ENCODE results near the gene BUD31. TPM values are rescaled to one million over a fixed set of nuclear protein-coding genes. Genes with fewer than 3 reads are reported as not detected.
A peak's percentile ranks its signal among the peaks of the same experiment; 100 is the strongest.
"Not testable (repeated sequence)": the region's sequence is repeated elsewhere in the genome, so short reads cannot be mapped to it uniquely, and the experiment has no call there.

The BUD31 gene
- total RNA-seq, 1 donor, result 99.0 TPM

- Histone ChIP-seq H3K9me3 (ENCODE audit: low read depth, low read length) (no peaks in the 10 kb centered on the region), H3K4me3 (ENCODE audit: low read length) (no peak overlapping the region), H3K27me3 (ENCODE audit: insufficient read depth, low read length) (no peaks in the 10 kb centered on the region), H3K4me1 (ENCODE audit: insufficient read depth, low read length) (no peaks in the 10 kb centered on the region)
Measured at GRCh38 chr7:99429756-99430155, 21.0 kb downstream of the BUD31 start.

- not testable (repeated sequence) for H3K9me3 ChIP-seq (ENCODE audit: low read depth, low read length); H3K4me1 ChIP-seq (ENCODE audit: insufficient read depth, low read length); H3K4me3 ChIP-seq (ENCODE audit: low read length); H3K27me3 ChIP-seq (ENCODE audit: insufficient read depth, low read length)
Measured at GRCh38 chr7:99431756-99432540, 23.2 kb downstream of the BUD31 start.

DNA sequence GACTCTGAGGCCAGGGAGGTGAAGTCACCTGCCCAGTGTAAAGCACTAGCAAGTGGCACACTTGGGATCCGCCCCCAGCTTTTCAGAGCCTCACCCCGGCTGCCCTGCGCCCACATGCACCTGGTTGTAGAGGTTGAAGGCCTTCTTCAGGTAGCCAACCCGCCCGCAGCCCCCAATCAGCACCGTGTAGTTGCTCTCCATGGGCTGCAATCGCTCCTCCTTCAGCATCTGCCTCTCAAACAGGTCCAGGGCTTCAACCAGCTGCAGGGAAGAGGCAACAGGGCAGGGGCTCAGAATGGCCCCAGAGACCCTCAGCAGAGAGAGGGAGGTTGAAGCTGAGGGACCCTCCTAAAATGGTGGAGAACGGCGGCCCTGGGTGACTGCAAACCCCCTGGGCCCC is 24.4 kb downstream of the BUD31 start:
- H3K4me3 ChIP-seq (ENCODE audit: low read length), result no peak overlapping the region
- H3K4me1 ChIP-seq (ENCODE audit: insufficient read depth, low read length), result peaks cover 10% of the 10 kb centered on the region
- no peaks in the 10 kb centered on the region for H3K9me3 ChIP-seq (ENCODE audit: low read depth, low read length)
- no peaks in the 10 kb centered on the region for H3K27me3 ChIP-seq (ENCODE audit: insufficient read depth, low read length)

DNA sequence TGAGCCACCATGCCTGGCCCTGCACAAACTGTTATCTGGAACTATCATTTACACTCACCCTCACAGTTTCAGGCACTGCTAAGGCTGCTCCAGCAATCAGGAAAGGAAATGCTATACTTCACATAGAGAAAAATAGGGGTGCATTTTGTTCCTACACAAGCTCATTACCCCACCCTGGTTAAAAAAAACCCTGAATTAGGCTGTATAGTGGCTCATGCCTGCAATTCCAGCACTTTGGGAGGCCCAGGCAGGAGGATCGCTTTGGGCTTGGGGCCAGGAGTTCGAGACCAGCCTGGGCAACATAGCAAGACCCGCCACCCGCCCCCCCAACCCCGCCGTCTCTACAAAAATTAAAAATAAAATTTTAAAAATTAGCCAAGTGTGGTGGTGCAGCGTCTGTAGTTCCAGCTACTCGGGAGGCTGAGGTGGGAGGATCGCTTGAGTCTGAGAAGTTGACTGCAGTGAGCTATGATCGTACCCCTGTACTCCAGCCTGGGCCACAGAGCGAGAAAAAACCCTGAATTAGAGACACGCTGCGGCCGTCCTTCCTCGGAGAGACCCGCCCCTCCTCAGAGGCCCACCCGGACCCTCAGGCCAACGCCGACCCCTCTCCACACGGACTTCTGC is 29.3 kb downstream of the BUD31 start:
- peak overlapping the region; percentile 87 for H3K4me3 ChIP-seq (ENCODE audit: low read length)
- peaks cover 22% of the 10 kb centered on the region for H3K4me1 ChIP-seq (ENCODE audit: insufficient read depth, low read length)
- no peaks in the 10 kb centered on the region for H3K27me3 ChIP-seq (ENCODE audit: insufficient read depth, low read length)

GRCh38 chr7:99438573-99439480 is 30.1 kb downstream of the BUD31 start, which contains the start of the genes CPSF4 and PTCD1:
CPSF4 (plus strand) TSS chr7:99438943; CDS start chr7:99439083, 140 bp downstream.
PTCD1 (minus strand) TSS chr7:99438798; CDS start chr7:99435242, 3,556 bp downstream.
- Histone ChIP-seq H3K4me3 (ENCODE audit: low read length) (peak within 1 kb of the TSS; percentile 87), H3K9me3 (ENCODE audit: low read depth, low read length) (no peaks in the 10 kb centered on the region), H3K4me1 (ENCODE audit: insufficient read depth, low read length) (peaks cover 22% of the 10 kb centered on the region)

More for the DNA sequence above, 29.3 kb downstream of the BUD31 start:
- H3K9me3 ChIP-seq (ENCODE audit: low read depth, low read length), result no peaks in the 10 kb centered on the region

GRCh38 chr7:99440195-99440594 is 31.4 kb downstream of the BUD31 start:
- no peak overlapping the region for H3K4me3 ChIP-seq (ENCODE audit: low read length)
- H3K9me3 ChIP-seq (ENCODE audit: low read depth, low read length), result no peaks in the 10 kb centered on the region
- H3K4me1 ChIP-seq (ENCODE audit: insufficient read depth, low read length), result peaks cover 22% of the 10 kb centered on the region
- no peaks in the 10 kb centered on the region for H3K27me3 ChIP-seq (ENCODE audit: insufficient read depth, low read length)

More at GRCh38 chr7:99438573-99439480, 30.1 kb downstream of the BUD31 start, which contains the start of the genes CPSF4 and PTCD1:
- H3K27me3 ChIP-seq (ENCODE audit: insufficient read depth, low read length), result no peaks in the 10 kb centered on the region

DNA sequence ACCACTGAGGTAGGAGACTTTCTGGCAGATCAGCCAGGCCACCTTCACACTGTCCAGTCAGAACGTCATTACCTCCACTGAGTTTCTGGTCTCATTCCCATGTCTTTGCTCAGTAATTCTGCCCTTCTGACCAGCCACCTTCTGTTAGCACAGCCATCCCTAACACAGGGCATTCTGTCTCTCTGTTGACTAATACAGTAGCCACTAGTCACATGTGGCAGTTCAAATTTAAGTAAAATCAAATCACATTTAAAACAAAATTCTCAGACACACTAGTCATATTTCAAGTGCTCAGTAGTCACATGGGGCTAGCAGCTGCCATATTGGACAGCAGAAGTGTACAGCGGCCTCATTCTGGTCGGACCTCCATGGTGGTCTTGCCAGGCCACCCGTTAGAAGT is 37.3 kb downstream of the BUD31 start:
- no peaks in the 10 kb centered on the region for H3K4me1 ChIP-seq (ENCODE audit: insufficient read depth, low read length)
- no peaks in the 10 kb centered on the region for H3K27me3 ChIP-seq (ENCODE audit: insufficient read depth, low read length)
- H3K4me3 ChIP-seq (ENCODE audit: low read length), result no peak overlapping the region
- H3K9me3 ChIP-seq (ENCODE audit: low read depth, low read length), result no peaks in the 10 kb centered on the region

DNA sequence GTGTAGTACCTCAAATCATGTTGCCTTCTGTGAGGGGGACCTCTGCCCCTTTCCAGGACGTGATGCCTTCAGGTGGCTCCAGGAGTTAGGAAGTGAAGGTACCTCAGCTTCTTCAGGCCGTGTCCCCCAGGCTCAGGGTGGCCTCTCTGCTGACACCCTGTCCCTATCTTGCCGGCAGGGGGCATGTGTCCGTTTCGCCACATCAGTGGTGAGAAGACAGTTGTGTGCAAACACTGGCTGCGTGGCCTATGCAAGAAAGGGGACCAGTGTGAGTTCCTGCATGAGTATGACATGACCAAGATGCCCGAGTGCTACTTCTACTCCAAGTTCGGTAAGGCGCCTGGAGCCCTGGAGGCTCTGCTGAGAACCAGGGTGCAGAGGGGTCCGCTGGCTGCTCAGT is 39.2 kb downstream of the BUD31 start:
- Histone ChIP-seq H3K9me3 (ENCODE audit: low read depth, low read length) (no peaks in the 10 kb centered on the region), H3K4me3 (ENCODE audit: low read length) (no peak overlapping the region), H3K27me3 (ENCODE audit: insufficient read depth, low read length) (no peaks in the 10 kb centered on the region), H3K4me1 (ENCODE audit: insufficient read depth, low read length) (no peaks in the 10 kb centered on the region)

GRCh38 chr7:99448855-99449254 is 40.1 kb downstream of the BUD31 start:
- no peaks in the 10 kb centered on the region for H3K27me3 ChIP-seq (ENCODE audit: insufficient read depth, low read length)
- H3K4me1 ChIP-seq (ENCODE audit: insufficient read depth, low read length), result no peaks in the 10 kb centered on the region
- no peaks in the 10 kb centered on the region for H3K9me3 ChIP-seq (ENCODE audit: low read depth, low read length)
- H3K4me3 ChIP-seq (ENCODE audit: low read length), result no peak overlapping the region

DNA sequence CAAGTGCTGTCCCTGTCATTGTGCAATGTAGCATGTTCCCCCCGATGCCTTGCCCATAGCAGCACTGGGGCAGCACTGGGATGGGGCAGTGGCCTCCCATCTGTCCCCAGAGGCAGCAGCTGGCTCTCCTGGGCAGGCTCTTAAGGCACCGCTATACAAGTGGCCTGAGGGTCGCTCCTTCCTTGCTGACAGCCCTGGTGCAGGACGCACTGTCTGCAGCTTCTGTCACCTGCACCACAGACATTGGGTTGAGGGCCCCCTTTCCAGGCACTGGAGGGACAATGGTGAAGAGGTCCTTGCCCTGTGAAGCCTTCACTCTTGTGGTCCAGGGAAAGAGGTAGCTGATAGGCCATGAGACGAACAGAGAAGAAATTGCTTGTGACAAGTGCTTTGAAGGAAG is 40.6 kb downstream of the BUD31 start:
- Histone ChIP-seq H3K27me3 (ENCODE audit: insufficient read depth, low read length) (no peaks in the 10 kb centered on the region), H3K9me3 (ENCODE audit: low read depth, low read length) (no peaks in the 10 kb centered on the region), H3K4me1 (ENCODE audit: insufficient read depth, low read length) (no peaks in the 10 kb centered on the region), H3K4me3 (ENCODE audit: low read length) (no peak overlapping the region)

GRCh38 chr7:99451936-99452335 is 43.2 kb downstream of the BUD31 start:
- Histone ChIP-seq H3K9me3 (ENCODE audit: low read depth, low read length) (no peaks in the 10 kb centered on the region), H3K4me1 (ENCODE audit: insufficient read depth, low read length) (no peaks in the 10 kb centered on the region), H3K4me3 (ENCODE audit: low read length) (no peak overlapping the region), H3K27me3 (ENCODE audit: insufficient read depth, low read length) (no peaks in the 10 kb centered on the region)

DNA sequence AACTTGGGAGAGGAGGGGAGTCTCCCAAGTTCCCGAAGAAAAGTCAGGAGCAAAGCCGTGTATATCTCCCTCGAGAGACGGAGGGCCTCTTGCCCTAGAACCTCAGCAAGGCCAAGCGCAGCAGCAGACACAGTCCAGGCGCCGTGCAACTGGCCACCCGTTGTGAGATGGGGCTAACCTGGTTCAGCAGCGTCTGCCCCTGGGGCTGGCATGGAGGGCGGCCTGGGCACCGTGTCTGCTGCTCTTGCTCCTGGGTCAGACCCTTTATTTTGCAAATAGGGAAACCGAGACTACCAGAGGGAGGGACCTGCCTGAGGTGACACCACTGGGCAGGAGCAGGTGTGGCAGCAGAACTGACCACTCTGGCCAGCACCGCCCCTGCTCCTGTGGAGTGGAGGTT is 43.8 kb downstream of the BUD31 start:
- Histone ChIP-seq H3K4me1 (ENCODE audit: insufficient read depth, low read length) (no peaks in the 10 kb centered on the region), H3K27me3 (ENCODE audit: insufficient read depth, low read length) (no peaks in the 10 kb centered on the region), H3K9me3 (ENCODE audit: low read depth, low read length) (no peaks in the 10 kb centered on the region), H3K4me3 (ENCODE audit: low read length) (no peak overlapping the region)

- no peak overlapping the region for H3K4me3 ChIP-seq (ENCODE audit: low read length)
- H3K4me1 ChIP-seq (ENCODE audit: insufficient read depth, low read length), result no peaks in the 10 kb centered on the region
Measured at GRCh38 chr7:99453105-99453504, 44.3 kb downstream of the BUD31 start.

DNA sequence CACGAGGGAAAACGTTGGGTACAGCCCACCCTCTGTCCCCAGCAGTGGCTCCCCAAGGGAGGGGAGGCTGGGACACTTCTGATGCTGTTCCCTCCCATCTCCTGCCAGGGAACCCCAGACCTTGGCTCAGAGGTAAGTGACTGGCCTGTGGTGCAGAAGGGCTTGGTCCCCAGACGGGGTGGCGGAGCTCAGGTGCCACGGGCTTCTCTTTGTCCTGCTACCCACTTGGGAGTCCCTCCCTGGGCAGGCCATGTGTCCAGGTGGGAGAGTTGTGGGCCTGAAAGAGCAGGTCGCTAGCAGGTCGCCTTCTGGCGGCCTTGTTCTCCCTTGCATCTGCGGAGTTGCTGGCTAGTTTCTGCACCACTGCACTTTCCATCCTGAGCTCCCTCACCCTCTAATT is 47.1 kb downstream of the BUD31 start:
- Histone ChIP-seq H3K4me1 (ENCODE audit: insufficient read depth, low read length) (no peaks in the 10 kb centered on the region), H3K27me3 (ENCODE audit: insufficient read depth, low read length) (no peaks in the 10 kb centered on the region), H3K9me3 (ENCODE audit: low read depth, low read length) (no peaks in the 10 kb centered on the region), H3K4me3 (ENCODE audit: low read length) (no peak overlapping the region)

More at GRCh38 chr7:99453105-99453504, 44.3 kb downstream of the BUD31 start:
- H3K27me3 ChIP-seq (ENCODE audit: insufficient read depth, low read length), result no peaks in the 10 kb centered on the region
- no peaks in the 10 kb centered on the region for H3K9me3 ChIP-seq (ENCODE audit: low read depth, low read length)

- H3K27me3 ChIP-seq (ENCODE audit: insufficient read depth, low read length), result no peaks in the 10 kb centered on the region
- no peaks in the 10 kb centered on the region for H3K4me1 ChIP-seq (ENCODE audit: insufficient read depth, low read length)
- H3K9me3 ChIP-seq (ENCODE audit: low read depth, low read length), result no peaks in the 10 kb centered on the region
- no peak overlapping the region for H3K4me3 ChIP-seq (ENCODE audit: low read length)
Measured at GRCh38 chr7:99456288-99456687, 47.5 kb downstream of the BUD31 start.
